ENCODE results near the gene C9orf72. TPM values are rescaled to one million over a fixed set of nuclear protein-coding genes. Genes with fewer than 3 reads are reported as not detected.

Gene C9orf72
- total and polyA plus RNA-seq, 2 of the 13 experiments (the other 11 are each of a cell fraction or from before 2014, with no cell fraction given) = 3.1 to 5.9 TPM

- peak; percentile 22; the same call in 1 of the 2 replicates for TF ChIP-seq ARID4A (CRISPR knock-in tag; IDR thresholded peaks at IDR 0.05; ENCODE audit: borderline replicate concordance)
- peak; percentile 86 for TF ChIP-seq ZMYM4 (CRISPR knock-in tag; IDR thresholded peaks at IDR 0.05)
- TF ChIP-seq TBX2 (CRISPR knock-in tag; IDR thresholded peaks at IDR 0.05; ENCODE audit: borderline replicate concordance) = peak; percentile 63
- no peak for TF ChIP-seq ZNF512 (CRISPR knock-in tag; IDR thresholded peaks at IDR 0.05)
- TF ChIP-seq ATF7 (IDR thresholded peaks at IDR 0.05) = peak; percentile 61; the same call in 1 of the 2 replicates
- peak; percentile 81; the same call in 1 of the 2 replicates for TF ChIP-seq ATF7 (CRISPR knock-in tag; IDR thresholded peaks at IDR 0.05)
- TF ChIP-seq HNF1A (IDR thresholded peaks at IDR 0.05; ENCODE audit: low read depth) = peak; percentile 52
- peak; percentile 67; the same call in 1 of the 2 replicates for TF ChIP-seq HNF1A (CRISPR knock-in tag; IDR thresholded peaks at IDR 0.05; ENCODE audit: borderline replicate concordance)
- TF ChIP-seq MED1 (CRISPR knock-in tag; IDR thresholded peaks at IDR 0.05) = peak; percentile 29; the same call in 1 of the 2 replicates
- TF ChIP-seq MIER2 (CRISPR knock-in tag; IDR thresholded peaks at IDR 0.05) = 0 out of 2 replicates have a peak, but pooled peaks have one; percentile 13
- TF ChIP-seq TFDP1 (CRISPR knock-in tag; IDR thresholded peaks at IDR 0.05; ENCODE audit: borderline replicate concordance) = peak; percentile 62; the same call in 1 of the 2 replicates
- TF ChIP-seq ZHX1 (CRISPR knock-in tag; IDR thresholded peaks at IDR 0.05; ENCODE audit: low read depth) = peak; percentile 98
- no peak for TF ChIP-seq RFXANK (CRISPR knock-in tag; IDR thresholded peaks at IDR 0.05)
Observed at GRCh38 chr9:27573634-27574590, 631 bp upstream of the C9orf72 start (continued).

Measured in HepG2 (cell line).